Left lung (tissue), 10 donors: ENCODE data around the gene NCAPD3. TPM values are rescaled to one million over a fixed set of nuclear protein-coding genes. Genes with fewer than 3 reads are reported as not detected.

ENCODE experiments used
- ATAC-seq: fragments of 200-7000 bp; cut with Tn5 transposase; one replicate; pipeline ENCODE4 v1.9.1; 2020; ENCODE audit warnings: moderate library complexity
- DNase-seq, 4 donors: peaks; one replicate each; pipeline ENCODE4 v3.0.0-alpha.2; 2013 to 2020
- H3K27ac ChIP-seq, 2 donors: fragments of 200-600 bp; sonication (generic) in 1 of 2; one replicate each; pipeline versions ENCODE4 v1.5.0 to v1.8.0; 2020 to 2021
- H3K27me3 ChIP-seq, 2 donors: fragments of 200-600 bp; sonication (generic) in 1 of 2; one replicate each; pipeline versions ENCODE4 v1.5.0 to v1.8.0; 2020 to 2021
- H3K36me3 ChIP-seq, 2 donors: fragments of 200-600 bp; sonication (generic) in 1 of 2; one replicate each; pipeline versions ENCODE4 v1.5.0 to v1.8.0; 2020 to 2021
- H3K4me1 ChIP-seq, 2 donors: fragments of 200-600 bp; one replicate each; pipeline ENCODE4 v1.8.0; 2021
- H3K4me3 ChIP-seq, 2 donors: fragments of 200-600 bp; sonication (generic) in 1 of 2; one replicate each; pipeline versions ENCODE4 v1.5.0 to v1.8.0; 2020 to 2021; ENCODE audit warnings: mild to moderate bottlenecking in 1 of 2
- H3K9me3 ChIP-seq, 2 donors: fragments of 200-600 bp; sonication (generic) in 1 of 2; one replicate each; pipeline versions ENCODE4 v1.5.0 to v1.8.0; 2020 to 2021
- CTCF ChIP-seq, 2 donors: fragments of 200-600 bp; sonication (generic) in 1 of 2; IDR thresholded peaks; one replicate each; pipeline versions ENCODE4 v1.5.0 to v1.8.0; 2021; ENCODE audit warnings: antibody characterized with exemption in 2 of 2
- intact Hi-C, 2 donors: fragments of 100-400 bp; cut with DNase I; formaldehyde crosslinking; loops; one replicate each; pipeline versions ENCODE4 v1.11.2 to v1.14.2; 2022
- polyA plus RNA-seq, 6 donors: library from polyadenylated mRNA; unstranded; fragments of 120-200 nt; gene quantifications; one replicate each; pipeline ENCODE4 v1.2.1, GENCODE V29; 2013; ENCODE audit not compliant: insufficient read length in 6 of 6
- total RNA-seq, 2 donors: library from RNA; stranded (reverse); fragmentation: NEBNext Ultra II Directional; extraction: Animal tissue kit (Norgen Biotek cat#: 25700); gene quantifications; one replicate each; pipeline ENCODE4 v1.2.1, GENCODE V29; 2021
- donor health status: DM: no; HTN: yes; CAD: no.
- donor health status: DM: no; HTN: no; CAD: no.

Gene NCAPD3
- total and polyA plus RNA-seq, 8 donors = 16.4 to 37.7 (median 32.6) TPM

GRCh38 chr11:134238956-134239355 lies 15.2 kb upstream of the NCAPD3 start:
- ATAC-seq = no peak
- no peaks in the 10 kb centered on the region for H3K4me1 ChIP-seq
- H3K27me3 ChIP-seq = no peaks in the 10 kb centered on the region
- intact Hi-C loops = no loop called here
- no peaks in the 10 kb centered on the region for H3K9me3 ChIP-seq
- no peak overlapping the region for H3K27ac ChIP-seq
- TF ChIP-seq CTCF (IDR thresholded peaks at IDR 0.05) = no peak
- no peak overlapping the region for H3K4me3 ChIP-seq
- no peak for DNase-seq
- peaks cover 0 to 80% of the 10 kb centered on the region in 2 donors for H3K36me3 ChIP-seq

GRCh38 chr11:134237557-134237922 lies 13.8 kb upstream of the NCAPD3 start:
- no peak for TF ChIP-seq CTCF (IDR thresholded peaks at IDR 0.05)
- Histone ChIP-seq H3K27ac (no peak overlapping the region), H3K4me1 (peaks cover 0 to 7% of the 10 kb centered on the region in 2 donors), H3K9me3 (no peaks in the 10 kb centered on the region), H3K36me3 (peaks cover 0 to 66% of the 10 kb centered on the region in 2 donors), H3K27me3 (no peaks in the 10 kb centered on the region), H3K4me3 (no peak overlapping the region)
- DNase-seq (no peak), ATAC-seq (no peak)
- intact Hi-C loops = no loop called here

GRCh38 chr11:134236834-134237556 lies 13.2 kb upstream of the NCAPD3 start:
- TF ChIP-seq CTCF (IDR thresholded peaks at IDR 0.05) = no peak
- peaks cover 0 to 60% of the 10 kb centered on the region in 2 donors for H3K36me3 ChIP-seq
- H3K27me3 ChIP-seq = no peaks in the 10 kb centered on the region
- DNase-seq = no peak
- H3K4me1 ChIP-seq = peaks cover 0 to 12% of the 10 kb centered on the region in 2 donors
- no peak overlapping the region for H3K27ac ChIP-seq
- no peaks in the 10 kb centered on the region for H3K9me3 ChIP-seq
- no peak overlapping the region for H3K4me3 ChIP-seq
- intact Hi-C loops = no loop called here
- ATAC-seq = no peak

DNA sequence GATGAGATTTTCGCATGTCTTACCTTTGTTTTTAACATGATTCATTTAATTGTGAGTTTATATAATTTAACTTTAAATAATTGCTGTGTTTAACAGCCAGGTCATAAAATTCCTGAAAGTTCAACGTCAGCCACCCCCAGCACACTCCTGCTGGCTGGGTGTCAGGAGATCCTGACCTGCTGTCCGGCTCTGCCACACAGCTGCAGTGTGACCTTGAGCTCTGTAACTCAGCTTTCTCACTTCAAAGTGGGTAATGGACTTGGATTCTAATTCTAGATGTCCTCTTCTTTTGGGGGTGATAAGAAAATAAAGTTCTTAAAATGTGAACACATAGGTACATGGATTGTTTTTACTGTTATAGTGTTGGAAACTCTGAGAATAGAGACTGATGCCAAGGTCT lies 11.6 kb upstream of the NCAPD3 start:
- no peak for TF ChIP-seq CTCF (IDR thresholded peaks at IDR 0.05)
- no peaks in the 10 kb centered on the region for H3K27me3 ChIP-seq
- H3K9me3 ChIP-seq = no peaks in the 10 kb centered on the region
- no peak for DNase-seq
- intact Hi-C loops = no loop called here
- ATAC-seq = no peak
- no peak overlapping the region for H3K4me3 ChIP-seq
- H3K27ac ChIP-seq = no peak overlapping the region
- H3K4me1 ChIP-seq = peaks cover 4 to 28% of the 10 kb centered on the region in 2 donors
- H3K36me3 ChIP-seq = peaks cover 0 to 48% of the 10 kb centered on the region in 2 donors

GRCh38 chr11:134233729-134234179 lies 10.0 kb upstream of the NCAPD3 start:
- no peaks in the 10 kb centered on the region for H3K9me3 ChIP-seq
- intact Hi-C loops = no loop called here
- peaks cover 4 to 45% of the 10 kb centered on the region in 2 donors for H3K4me1 ChIP-seq
- H3K36me3 ChIP-seq = peaks cover 0 to 32% of the 10 kb centered on the region in 2 donors
- no peak for DNase-seq
- H3K27ac ChIP-seq = no peak overlapping the region
- ATAC-seq = no peak
- no peak for TF ChIP-seq CTCF (IDR thresholded peaks at IDR 0.05)
- H3K4me3 ChIP-seq = no peak overlapping the region
- no peaks in the 10 kb centered on the region for H3K27me3 ChIP-seq
